WTC11 (cell line): ENCODE data around the gene RTL5. TPM values are rescaled to one million over a fixed set of nuclear protein-coding genes. Genes with fewer than 3 reads are reported as not detected.
A peak's percentile ranks its signal among the peaks of the same experiment; 100 is the strongest.

Experiments
- ATAC-seq: fragments of 200-7000 bp; cut with Tn5 transposase; 2 replicates; pipeline ENCODE4 v1.10.0; 2021; ENCODE audit warnings: mild to moderate bottlenecking, moderate library complexity
- CTCF ChIA-PET: fragments of 300-600 bp; sonication (Branson Sonifier 250); formaldehyde crosslinking; loops from one replicate; lab custom pipeline; 2021; ENCODE audit warnings: antibody characterized with exemption; lab: Charles Lee
- POLR2A ChIA-PET: fragments of 350-600 bp; sonication (Branson Sonifier 250); formaldehyde crosslinking; loops from one replicate; lab custom pipeline; 2021; ENCODE audit warnings: antibody characterized with exemption; lab: Charles Lee
- DNase-seq: peaks from one replicate; pipeline ENCODE4 v3.0.0; 2021; ENCODE audit warnings: low spot score
- H3K27ac Mint-ChIP-seq: 2 replicates; pipeline ENCODE4 v1.8.0; 2021; ENCODE audit warnings: mixed read lengths
- H3K27me3 Mint-ChIP-seq: 2 replicates; pipeline ENCODE4 v1.8.0; 2021; ENCODE audit warnings: low read depth, mild to moderate bottlenecking, moderate library complexity, mixed read lengths
- H3K36me3 Mint-ChIP-seq: 2 replicates; pipeline ENCODE4 v1.8.0; 2021; ENCODE audit warnings: mixed read lengths
- H3K4me1 Mint-ChIP-seq: 2 replicates; pipeline ENCODE4 v1.8.0; 2022; ENCODE audit warnings: mixed read lengths
- H3K4me3 Mint-ChIP-seq: 2 replicates; pipeline ENCODE4 v1.8.0; 2021; ENCODE audit warnings: mild to moderate bottlenecking, moderate library complexity, mixed read lengths
- H3K9me3 Mint-ChIP-seq: 2 replicates; pipeline ENCODE4 v1.8.0; 2021; ENCODE audit warnings: mixed read lengths
- AFF4 ChIP-seq: sonication (generic); formaldehyde crosslinking; IDR thresholded peaks from 2 replicates; pipeline ENCODE4 v1.8.1; 2023; ENCODE audit warnings: mild to moderate bottlenecking, missing genetic modification reagents, borderline replicate concordance
- ATF2 ChIP-seq: sonication (generic); formaldehyde crosslinking; IDR thresholded peaks from 2 replicates; pipeline ENCODE4 v1.8.1; 2022; ENCODE audit warnings: low read depth, missing genetic modification reagents, borderline replicate concordance
- SOX15 ChIP-seq: fragments of 250-450 bp; sonication (Bioruptor Pico); IDR thresholded peaks from 2 replicates; pipeline ENCODE4 v1.9.0; 2021; ENCODE audit warnings: mild to moderate bottlenecking
- STAT6 ChIP-seq: sonication (generic); formaldehyde crosslinking; conservative IDR thresholded peaks from 2 replicates; pipeline ENCODE4 v1.8.1; 2023; ENCODE audit warnings: mild to moderate bottlenecking, low read depth, missing genetic modification reagents, moderate library complexity
- ZBTB43 ChIP-seq: sonication (generic); formaldehyde crosslinking; IDR thresholded peaks from 2 replicates; pipeline ENCODE4 v1.8.1; 2023; ENCODE audit warnings: mild to moderate bottlenecking, missing genetic modification reagents
- ZNF121 ChIP-seq: sonication (generic); formaldehyde crosslinking; IDR thresholded peaks from 2 replicates; pipeline ENCODE4 v1.8.0; 2023; ENCODE audit warnings: missing genetic modification reagents
- ZNF138 ChIP-seq: sonication (generic); formaldehyde crosslinking; conservative IDR thresholded peaks from 2 replicates; pipeline ENCODE4 v1.8.1; 2022; ENCODE audit warnings: mild to moderate bottlenecking, moderate library complexity, missing genetic modification reagents
- ZNF263 ChIP-seq: sonication (generic); formaldehyde crosslinking; IDR thresholded peaks from 2 replicates; pipeline ENCODE4 v1.8.1; 2022; ENCODE audit warnings: low read depth, mild to moderate bottlenecking, moderate library complexity, missing genetic modification reagents
- ZNF281 ChIP-seq: sonication (generic); formaldehyde crosslinking; IDR thresholded peaks from 2 replicates; pipeline ENCODE4 v1.8.0; 2023; ENCODE audit warnings: mild to moderate bottlenecking, missing genetic modification reagents
- ZNF423 ChIP-seq: fragments of 250-450 bp; sonication (Bioruptor Pico); IDR thresholded peaks from 2 replicates; pipeline ENCODE4 v2.1.2; 2022; ENCODE audit warnings: mild to moderate bottlenecking, moderate library complexity
- ZNF671 ChIP-seq: fragments of 250-450 bp; sonication (Bioruptor Pico); IDR thresholded peaks from 2 replicates; pipeline ENCODE4 v1.8.0; 2021; ENCODE audit warnings: mild to moderate bottlenecking
- ZSCAN18 ChIP-seq: fragments of 250-450 bp; sonication (Bioruptor Pico); IDR thresholded peaks from 2 replicates; pipeline ENCODE4 v2.1.2; 2022; ENCODE audit warnings: mild to moderate bottlenecking, moderate library complexity
- total RNA-seq: library from RNA; stranded (reverse); gene quantifications from 3 replicates; pipeline ENCODE4 v1.2.3, GENCODE V29; 2021

Gene RTL5
- total RNA-seq, 1 experiment from 2014 or later, result 1.3 TPM

GRCh38 chrX:72095370-72095769, 36.3 kb downstream of the RTL5 start (continued):
- TF ChIP-seq STAT6 (CRISPR knock-in tag) (no peak), SOX15 (CRISPR knock-in tag) (no peak)

GRCh38 chrX:72094894-72095293, 36.8 kb downstream of the RTL5 start:
- peak; percentile 48; the same call in 1 of the 2 replicates for ATAC-seq
- no peaks in the 10 kb centered on the region for H3K27me3 Mint-ChIP-seq
- no peak for TF ChIP-seq ZNF138 (CRISPR knock-in tag)
- TF ChIP-seq ZNF121 (CRISPR knock-in tag), result no peak
- no peak for TF ChIP-seq ZSCAN18 (CRISPR knock-in tag)
- TF ChIP-seq AFF4, result no peak
- no peak for TF ChIP-seq ATF2
- peaks cover 17% of the 10 kb centered on the region for H3K4me1 Mint-ChIP-seq
- no peak for DNase-seq
- no peak overlapping the region for H3K27ac Mint-ChIP-seq
- no peaks in the 10 kb centered on the region for H3K36me3 Mint-ChIP-seq
- no peaks in the 10 kb centered on the region for H3K9me3 Mint-ChIP-seq
- no peak overlapping the region for H3K4me3 Mint-ChIP-seq
- POLR2A ChIA-PET, result no interaction called here
- CTCF ChIA-PET, result interaction anchor here (0.6 kb wide), 1 partner anchor 50 kb away, joined by 3 read pairs; no protein-coding TSS in a partner anchor

GRCh38 chrX:72089254-72089653, 42.5 kb downstream of the RTL5 start:
- Mint-ChIP-seq H3K36me3 (no peaks in the 10 kb centered on the region; the same call in 1 of the 2 replicates), H3K9me3 (no peaks in the 10 kb centered on the region), H3K4me3 (no peak overlapping the region), H3K27me3 (no peaks in the 10 kb centered on the region), H3K4me1 (peaks cover 8% of the 10 kb centered on the region; the same call in 1 of the 2 replicates), H3K27ac (no peak overlapping the region)
- no peak for DNase-seq
- no peak for ATAC-seq
- ChIA-PET POLR2A (no interaction called here), CTCF (no interaction called here)
- TF ChIP-seq AFF4 (no peak), ZNF671 (no peak), ZNF121 (CRISPR knock-in tag) (no peak), ZNF281 (CRISPR knock-in tag) (no peak), ZBTB43 (CRISPR knock-in tag) (no peak), SOX15 (CRISPR knock-in tag) (no peak), ZNF423 (CRISPR knock-in tag) (no peak), ZNF263 (no peak)
